Karpas-422 (cell line): ENCODE measurements around the gene HOXD10. TPM values are rescaled to one million over a fixed set of nuclear protein-coding genes. Genes with fewer than 3 reads are reported as not detected.
A peak's percentile ranks its signal among the peaks of the same experiment; 100 is the strongest.

ENCODE experiments used
- DNase-seq: peaks from one replicate; pipeline ENCODE4 v3.0.0-alpha.2; 2015
- H2AFZ ChIP-seq: fragments of 200-600 bp; sonication (generic); 2 replicates; pipeline ENCODE4 v1.6.1; 2014; ENCODE audit warnings: antibody characterized with exemption, low read length, mixed read lengths
- H3K27ac ChIP-seq: fragments of 200-600 bp; sonication (generic); 2 replicates; pipeline ENCODE4 v1.5.1; 2014; ENCODE audit warnings: mild to moderate bottlenecking, low read length, moderate library complexity
- H3K27me3 ChIP-seq: fragments of 200-600 bp; sonication (generic); 2 replicates; pipeline ENCODE4 v1.6.1; 2014; ENCODE audit warnings: low read length, mixed read lengths
- H3K36me3 ChIP-seq: fragments of 200-600 bp; sonication (generic); 2 replicates; pipeline ENCODE4 v1.6.1; 2014; ENCODE audit warnings: low read length, mixed read lengths; ENCODE audit not compliant: insufficient read depth
- H3K4me1 ChIP-seq: fragments of 200-600 bp; sonication (generic); 2 replicates; pipeline ENCODE4 v1.6.1; 2014; ENCODE audit warnings: mild to moderate bottlenecking, low read length, mixed read lengths
- H3K4me2 ChIP-seq: fragments of 200-600 bp; sonication (generic); 2 replicates; pipeline ENCODE4 v1.6.1; 2014; ENCODE audit warnings: low read length, low read depth, mild to moderate bottlenecking; ENCODE audit not compliant: poor library complexity, severe bottlenecking
- H3K4me3 ChIP-seq: fragments of 200-600 bp; sonication (generic); 2 replicates; pipeline ENCODE4 v1.5.1; 2014; ENCODE audit warnings: mild to moderate bottlenecking, antibody characterized with exemption, low read length, mixed read lengths
- H3K79me2 ChIP-seq: fragments of 200-600 bp; sonication (generic); 2 replicates; pipeline ENCODE4 v1.6.1; 2014; ENCODE audit warnings: mild to moderate bottlenecking, low read length, mixed read lengths
- H3K9ac ChIP-seq: fragments of 200-600 bp; sonication (generic); 2 replicates; pipeline ENCODE4 v1.6.0; 2014; ENCODE audit warnings: low read length
- H3K9me2 ChIP-seq: fragments of 200-600 bp; sonication (generic), shearing (Covaris generic); replicated peaks from 2 replicates; pipeline ENCODE4 v1.6.0; 2014; ENCODE audit warnings: mild to moderate bottlenecking, low read length, moderate library complexity; ENCODE audit not compliant: insufficient read depth
- H3K9me3 ChIP-seq: fragments of 300-700, 200-600 bp; sonication (generic); 2 replicates; pipeline ENCODE4 v1.6.1; 2014; ENCODE audit warnings: low read length, mixed read lengths
- H4K20me1 ChIP-seq: fragments of 200-600 bp; sonication (generic); 2 replicates; pipeline ENCODE4 v1.6.1; 2014; ENCODE audit warnings: mild to moderate bottlenecking, antibody characterized with exemption, low read length, low read depth; ENCODE audit not compliant: insufficient read depth
- total RNA-seq: library from RNA; depleted of rRNA; stranded (reverse); fragments of >200 nt; shearing (Covaris generic); gene quantifications from 2 replicates; pipeline ENCODE4 v1.2.3, GENCODE V29; 2014; ENCODE audit warnings: low replicate concordance

HOXD10 gene
- total RNA-seq, 1 experiment from 2014 or later = not detected

- H3K4me3 ChIP-seq = peak overlapping the region; percentile 69; the same call in 1 of the 2 replicates
- H3K9me3 ChIP-seq = no peaks in the 10 kb centered on the region
- DNase-seq = no peak
- H3K27ac ChIP-seq = no peak overlapping the region
- peak overlapping the region; percentile 71 for H3K9ac ChIP-seq
- H3K4me2 ChIP-seq = peak overlapping the region; percentile 97
- H3K9me2 ChIP-seq = no peaks in the 10 kb centered on the region
- no peaks in the 10 kb centered on the region for H4K20me1 ChIP-seq
- no peaks in the 10 kb centered on the region for H3K79me2 ChIP-seq
- H3K27me3 ChIP-seq = no peaks in the 10 kb centered on the region
- no peak overlapping the region for H2AFZ ChIP-seq
- no peaks in the 10 kb centered on the region for H3K36me3 ChIP-seq
- peaks cover 17% of the 10 kb centered on the region for H3K4me1 ChIP-seq
These were observed 18.7 kb upstream of the HOXD10 start for GRCh38 chr2:176097820-176098365.

- H3K27me3 ChIP-seq = no peaks in the 10 kb centered on the region
- H3K4me2 ChIP-seq = no peak overlapping the region
- H3K79me2 ChIP-seq = no peaks in the 10 kb centered on the region
- H3K4me1 ChIP-seq = peaks cover 17% of the 10 kb centered on the region
- H3K27ac ChIP-seq = no peak overlapping the region
- H4K20me1 ChIP-seq = no peaks in the 10 kb centered on the region
- no peaks in the 10 kb centered on the region for H3K36me3 ChIP-seq
- H3K9me2 ChIP-seq = no peaks in the 10 kb centered on the region
- no peak for DNase-seq
- no peaks in the 10 kb centered on the region for H3K9me3 ChIP-seq
- H3K4me3 ChIP-seq = no peak overlapping the region; the same call in 1 of the 2 replicates
- no peak overlapping the region for H3K9ac ChIP-seq
- H2AFZ ChIP-seq = no peak overlapping the region
These were observed 18.0 kb upstream of the HOXD10 start for GRCh38 chr2:176098366-176099158.

DNA sequence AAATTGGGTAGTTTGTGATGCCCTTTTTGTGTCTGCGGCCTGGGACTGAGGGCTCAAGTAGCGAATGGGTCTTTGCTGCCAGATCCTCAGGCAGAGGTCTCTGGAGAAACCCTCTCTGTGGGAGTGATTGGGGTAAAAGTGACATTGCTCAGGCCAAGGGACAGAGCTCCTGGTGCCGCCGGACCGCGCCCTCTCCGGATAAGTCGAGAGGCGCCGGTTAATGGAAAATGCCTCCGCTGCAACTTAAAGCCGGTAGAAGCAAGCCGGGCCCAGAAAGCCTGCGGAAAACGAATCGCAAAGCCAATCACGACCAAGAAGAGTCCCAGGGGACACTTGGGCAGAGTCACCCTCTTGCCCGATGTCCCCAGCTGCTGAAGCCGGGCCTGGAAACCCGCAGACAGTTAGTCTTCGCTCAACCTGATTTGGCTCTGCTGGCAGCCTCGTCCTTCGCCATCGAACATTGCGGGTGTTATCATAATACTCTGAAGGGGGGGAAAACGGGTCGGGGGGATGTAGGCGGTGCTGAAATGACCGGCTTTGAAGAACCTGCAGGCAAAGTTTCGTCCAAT lies 17.3 kb upstream of the HOXD10 start:
- Histone ChIP-seq H3K4me3 (no peak overlapping the region), H3K36me3 (no peaks in the 10 kb centered on the region), H2AFZ (no peak overlapping the region), H3K9me3 (no peaks in the 10 kb centered on the region), H3K79me2 (no peaks in the 10 kb centered on the region), H3K27me3 (no peaks in the 10 kb centered on the region), H3K27ac (no peak overlapping the region), H3K4me2 (no peak overlapping the region), H3K4me1 (peaks cover 17% of the 10 kb centered on the region), H4K20me1 (no peaks in the 10 kb centered on the region), H3K9ac (no peak overlapping the region), H3K9me2 (no peaks in the 10 kb centered on the region)
- no peak for DNase-seq

- H3K9me2 ChIP-seq = no peaks in the 10 kb centered on the region
- H3K4me3 ChIP-seq = no peak within 1 kb of the TSS
- no peaks in the 10 kb centered on the region for H3K27me3 ChIP-seq
- no peaks in the 10 kb centered on the region for H3K9me3 ChIP-seq
- H3K4me1 ChIP-seq = peaks cover 17% of the 10 kb centered on the region
- H3K9ac ChIP-seq = no peak within 1 kb of the TSS
- no peak within 1 kb of the TSS for H2AFZ ChIP-seq
- no peak for DNase-seq
- no peak within 1 kb of the TSS for H3K27ac ChIP-seq
- H3K36me3 ChIP-seq = no peaks in the 10 kb centered on the region
- no peaks in the 10 kb centered on the region for H3K79me2 ChIP-seq
- H4K20me1 ChIP-seq = no peaks in the 10 kb centered on the region
- no peak within 1 kb of the TSS for H3K4me2 ChIP-seq
These were observed 16.6 kb upstream of the HOXD10 start, which contains the start of gene HOXD12 for GRCh38 chr2:176099728-176100546. Gene HOXD12 (plus strand): TSS chr2:176099795. CDS start chr2:176099802, 7 bp downstream.

DNA sequence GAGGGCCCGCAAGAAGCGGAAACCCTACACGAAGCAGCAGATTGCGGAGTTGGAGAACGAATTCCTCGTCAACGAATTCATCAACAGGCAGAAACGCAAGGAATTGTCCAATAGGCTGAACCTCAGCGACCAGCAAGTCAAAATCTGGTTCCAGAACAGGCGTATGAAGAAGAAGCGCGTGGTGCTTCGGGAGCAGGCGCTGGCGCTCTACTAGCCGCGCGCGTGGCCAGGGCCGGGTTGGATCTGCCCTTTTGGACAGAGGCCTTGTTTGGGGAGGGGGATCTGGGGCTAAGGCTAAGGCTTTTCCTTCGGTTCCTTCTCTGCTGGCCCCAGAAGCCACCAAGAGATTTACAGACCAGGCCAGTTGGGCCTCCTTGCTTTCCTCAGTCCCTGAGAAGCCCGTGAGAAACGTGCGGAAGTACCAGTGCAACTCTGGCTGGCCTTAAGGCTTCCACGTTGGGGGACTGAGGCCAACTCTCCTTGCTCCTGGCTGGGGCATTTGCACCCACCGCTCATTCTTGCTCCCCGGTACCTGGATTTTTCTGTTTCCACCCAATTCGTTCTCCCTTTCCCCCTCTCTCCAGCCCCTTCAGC lies 15.9 kb upstream of the HOXD10 start:
- H3K9me3 ChIP-seq = no peaks in the 10 kb centered on the region
- no peak overlapping the region for H3K4me3 ChIP-seq
- H3K79me2 ChIP-seq = no peaks in the 10 kb centered on the region
- H3K9me2 ChIP-seq = no peaks in the 10 kb centered on the region
- H2AFZ ChIP-seq = no peak overlapping the region
- no peaks in the 10 kb centered on the region for H3K36me3 ChIP-seq
- DNase-seq = no peak
- no peak overlapping the region for H3K4me2 ChIP-seq
- peaks cover 17% of the 10 kb centered on the region for H3K4me1 ChIP-seq
- no peak overlapping the region for H3K9ac ChIP-seq
- no peaks in the 10 kb centered on the region for H4K20me1 ChIP-seq
- H3K27me3 ChIP-seq = no peaks in the 10 kb centered on the region
- no peak overlapping the region for H3K27ac ChIP-seq

- no peaks in the 10 kb centered on the region for H3K9me3 ChIP-seq
- no peak overlapping the region for H3K9ac ChIP-seq
- H3K4me3 ChIP-seq = no peak overlapping the region
- no peaks in the 10 kb centered on the region for H3K9me2 ChIP-seq
- H4K20me1 ChIP-seq = no peaks in the 10 kb centered on the region
- no peak overlapping the region for H3K4me2 ChIP-seq
- DNase-seq = no peak
- H3K36me3 ChIP-seq = no peaks in the 10 kb centered on the region
- peaks cover 15% of the 10 kb centered on the region for H3K4me1 ChIP-seq
- no peaks in the 10 kb centered on the region for H3K27me3 ChIP-seq
- H2AFZ ChIP-seq = no peak overlapping the region
- no peaks in the 10 kb centered on the region for H3K79me2 ChIP-seq
- no peak overlapping the region for H3K27ac ChIP-seq
These were observed 15.3 kb upstream of the HOXD10 start for GRCh38 chr2:176101216-176101830.

DNA sequence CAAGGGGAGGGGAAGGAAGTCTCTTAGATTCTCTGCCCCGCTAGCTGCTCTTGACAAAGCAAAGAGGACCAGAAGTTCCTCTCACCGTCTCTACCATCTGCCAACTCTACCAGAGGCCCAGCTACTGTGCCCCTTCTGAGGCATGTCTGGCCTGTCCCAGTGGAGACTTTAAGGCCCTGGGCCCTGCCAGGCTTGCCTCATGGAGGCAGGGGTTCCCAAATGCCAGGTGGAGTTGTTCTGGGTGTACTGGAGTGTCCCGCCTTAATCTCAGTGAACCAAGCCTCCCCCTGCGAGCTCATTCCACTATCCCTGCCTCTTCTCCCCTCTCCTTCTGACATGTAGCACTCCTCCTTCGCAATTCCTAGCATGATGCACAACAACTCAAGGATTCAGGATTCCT lies 14.7 kb upstream of the HOXD10 start:
- Histone ChIP-seq H2AFZ (no peak overlapping the region), H3K36me3 (no peaks in the 10 kb centered on the region), H3K4me3 (no peak overlapping the region), H3K9ac (no peak overlapping the region), H4K20me1 (no peaks in the 10 kb centered on the region), H3K9me2 (no peaks in the 10 kb centered on the region), H3K79me2 (no peaks in the 10 kb centered on the region), H3K4me2 (no peak overlapping the region), H3K4me1 (peaks cover 10% of the 10 kb centered on the region), H3K27me3 (no peaks in the 10 kb centered on the region), H3K9me3 (no peaks in the 10 kb centered on the region), H3K27ac (no peak overlapping the region)
- DNase-seq = no peak
